HCT116 (cell line): ENCODE data around the gene COL12A1. TPM values are rescaled to one million over a fixed set of nuclear protein-coding genes. Genes with fewer than 3 reads are reported as not detected.

ENCODE experiments used
- ATAC-seq: fragments of 200-7000 bp; cut with Tn5 transposase; 2 replicates; pipeline ENCODE4 v1.9.1; 2020; ENCODE audit warnings: mild to moderate bottlenecking, moderate library complexity
- BruUV-seq: library from RNA; stranded (reverse); fragments of 400-500 nt; replicated peaks from 2 replicates; lab custom pipeline; 2021; lab: Mats Ljungman, UMichigan
- CTCF ChIA-PET: fragments of 300-600 bp; sonication (Branson Sonifier 250); formaldehyde crosslinking; loops from one replicate; lab custom pipeline; 2021; ENCODE audit warnings: antibody characterized with exemption; lab: Charles Lee
- POLR2A ChIA-PET: fragments of 300-600, 350-600 bp; sonication (Branson Sonifier 250); formaldehyde crosslinking; loops from one replicate; lab custom pipeline; 2021; ENCODE audit warnings: antibody characterized with exemption; lab: Charles Lee
- RAD21 ChIA-PET, 2 experiments: fragments of 300-600 bp; sonication (Branson Sonifier 250); formaldehyde crosslinking; loops; one replicate each; lab custom pipeline; 2023; ENCODE audit warnings: low total read pairs in 2 of 2; ENCODE audit not compliant: uncharacterized antibody in 2 of 2, unreplicated experiment in 2 of 2, low non-redundant PET in 1 of 2; lab: Charles Lee
- DNase-seq: peaks from one replicate; pipeline ENCODE4 v3.0.0-alpha.2; 2010; ENCODE audit warnings: low read depth, low spot score
- H2AFZ ChIP-seq: fragments of 200-600 bp; shearing (Covaris generic), sonication (generic); 2 replicates; pipeline ENCODE4 v1.6.1; 2017; ENCODE audit warnings: low read depth, mixed run types, mixed read lengths, antibody characterized with exemption, low read length; ENCODE audit not compliant: poor library complexity, severe bottlenecking
- H3K27ac ChIP-seq: 2 replicates; pipeline ENCODE4 v1.5.1; 2012; ENCODE audit warnings: low read depth, low read length
- H3K27me3 ChIP-seq: fragments of 200-600 bp; sonication (generic); 2 replicates; pipeline ENCODE4 v1.6.1; 2016; ENCODE audit warnings: mixed run types, low read length, mixed read lengths; ENCODE audit not compliant: insufficient read depth
- H3K36me3 ChIP-seq, 2 experiments: fragments of 200-500 bp in 1 of 2; fragments of 200-600 bp in 1 of 2; sonication (Bioruptor generic) in 1 of 2; sonication (generic) in 1 of 2; 2 replicates each; pipeline versions ENCODE4 v1.5.1 to v1.6.1; 2014 to 2016; ENCODE audit warnings: low read length in 2 of 2, inconsistent platforms in 1 of 2, mixed read lengths in 1 of 2, mixed run types in 1 of 2; ENCODE audit not compliant: insufficient read depth in 2 of 2, control insufficient read depth in 1 of 2
- H3K4me1 ChIP-seq, 2 experiments: fragments of 200-600 bp in 1 of 2; sonication (generic) in 1 of 2; 2 replicates each; pipeline versions ENCODE4 v1.5.1 to v1.6.1; 2012 to 2017; ENCODE audit warnings: low read length in 2 of 2, inconsistent platforms in 1 of 2, mild to moderate bottlenecking in 1 of 2, mixed read lengths in 1 of 2, mixed run types in 1 of 2, moderate library complexity in 1 of 2; ENCODE audit not compliant: insufficient read depth in 2 of 2, control insufficient read depth in 1 of 2
- H3K4me2 ChIP-seq: fragments of 200-600 bp; sonication (generic); 2 replicates; pipeline ENCODE4 v1.6.1; 2017; ENCODE audit warnings: mixed run types, low read length, mixed read lengths
- H3K4me3 ChIP-seq, 2 experiments: fragments of 200-600 bp in 1 of 2; sonication (generic) in 1 of 2; replicated peaks in 1 of 2; 2 replicates each; pipeline ENCODE4 v1.5.1; 2011 to 2016; ENCODE audit warnings: low read length in 2 of 2, control low read depth in 1 of 2, low read depth in 1 of 2, mild to moderate bottlenecking in 1 of 2, mixed read lengths in 1 of 2, mixed run types in 1 of 2
- H3K79me2 ChIP-seq: fragments of 200-600 bp; sonication (generic); 2 replicates; pipeline ENCODE4 v1.6.1; 2017; ENCODE audit warnings: mild to moderate bottlenecking, mixed run types, low read length, moderate library complexity, mixed read lengths; ENCODE audit not compliant: insufficient read depth
- H3K9ac ChIP-seq: fragments of 200-600 bp; sonication (generic); 2 replicates; pipeline ENCODE4 v1.6.1; 2016; ENCODE audit warnings: low read length, mixed read lengths
- H3K9me2 ChIP-seq: fragments of 200-600 bp; sonication (generic), shearing (Covaris generic); 2 replicates; pipeline ENCODE4 v1.6.1; 2017; ENCODE audit warnings: mixed run types, mild to moderate bottlenecking, moderate library complexity; ENCODE audit not compliant: insufficient read depth
- H3K9me3 ChIP-seq, 2 experiments: fragments of 200-500 bp in 1 of 2; fragments of 200-600 bp in 1 of 2; sonication (Bioruptor generic) in 1 of 2; sonication (generic) in 1 of 2; 2 replicates each; pipeline ENCODE4 v1.6.1; 2014 to 2017; ENCODE audit warnings: low read length in 2 of 2, mixed read lengths in 2 of 2, inconsistent platforms in 1 of 2, low read depth in 1 of 2, mild to moderate bottlenecking in 1 of 2, mixed run types in 1 of 2, moderate library complexity in 1 of 2; ENCODE audit not compliant: control insufficient read depth in 1 of 2, insufficient read depth in 1 of 2
- H4K20me1 ChIP-seq: fragments of 200-600 bp; sonication (generic), shearing (Covaris generic); 2 replicates; pipeline ENCODE4 v1.6.1; 2017; ENCODE audit warnings: mixed run types, mild to moderate bottlenecking, moderate library complexity; ENCODE audit not compliant: insufficient read depth
- EGR1 ChIP-seq: IDR thresholded peaks from 2 replicates; pipeline ENCODE4 v1.6.1; 2012; ENCODE audit warnings: low read depth
- EZH2 ChIP-seq: fragments of 200-600 bp; sonication (generic); IDR thresholded peaks from 2 replicates; pipeline ENCODE4 v1.6.1; 2017; ENCODE audit warnings: antibody characterized with exemption, mixed run types
- RAD21 ChIP-seq: IDR thresholded peaks from 2 replicates; pipeline ENCODE4 v1.6.1; 2012; ENCODE audit warnings: low read depth, mild to moderate bottlenecking
- SP1 ChIP-seq: IDR thresholded peaks from 2 replicates; pipeline ENCODE4 v1.6.1; 2012; ENCODE audit warnings: low read depth
- YY1 ChIP-seq: IDR thresholded peaks from 2 replicates; pipeline ENCODE4 v1.6.1; 2011; ENCODE audit warnings: low read length, low read depth, moderate library complexity, mild to moderate bottlenecking; ENCODE audit not compliant: insufficient replicate concordance; ENCODE audit errors: extremely low read depth
- ZFX ChIP-seq: fragments of 450-650 bp; IDR thresholded peaks from 2 replicates; pipeline ENCODE4 v1.6.1; 2017
- intact Hi-C: fragments of 100-400 bp; cut with micrococcal nuclease; formaldehyde crosslinking; loops from 2 replicates; pipeline ENCODE4 v1.10.0; 2022
- total RNA-seq: library from RNA; stranded (reverse); gene quantifications from one replicate; pipeline ENCODE4 v1.2.1, GENCODE V29; 2021; ENCODE audit not compliant: unreplicated experiment

Gene COL12A1
- total RNA-seq, 1 experiment from 2014 or later = 23.5 TPM

GRCh38 chr6:75116946-75117345 is 88.9 kb downstream of the COL12A1 start:
- no peak for TF ChIP-seq ZFX
- no peak for TF ChIP-seq SP1
- no peak for TF ChIP-seq EZH2
- no peaks in the 10 kb centered on the region for H3K79me2 ChIP-seq
- H3K4me3 ChIP-seq = no peak overlapping the region
- POLR2A ChIA-PET = no interaction called here
- peaks cover 0 to 16% of the 10 kb centered on the region in 2 experiments; a peak in 1 of 4 replicates for H3K36me3 ChIP-seq
- no peak overlapping the region for H3K9ac ChIP-seq
- H3K27me3 ChIP-seq = no peaks in the 10 kb centered on the region
- H3K9me3 ChIP-seq = no peaks in the 10 kb centered on the region
- CTCF ChIA-PET = no interaction called here
- intact Hi-C loops = no loop called here
- peaks cover 7 to 15% of the 10 kb centered on the region in 2 experiments; a peak in 2 of 4 replicates for H3K4me1 ChIP-seq
- H2AFZ ChIP-seq = no peak overlapping the region
- no TSS peak for BruUV-seq
- no peaks in the 10 kb centered on the region for H4K20me1 ChIP-seq
- no peak overlapping the region for H3K27ac ChIP-seq
- no peak overlapping the region for H3K4me2 ChIP-seq
- H3K9me2 ChIP-seq = no peaks in the 10 kb centered on the region
- ATAC-seq (no peak), DNase-seq (no peak)
- RAD21 ChIA-PET = no interaction called here

DNA sequence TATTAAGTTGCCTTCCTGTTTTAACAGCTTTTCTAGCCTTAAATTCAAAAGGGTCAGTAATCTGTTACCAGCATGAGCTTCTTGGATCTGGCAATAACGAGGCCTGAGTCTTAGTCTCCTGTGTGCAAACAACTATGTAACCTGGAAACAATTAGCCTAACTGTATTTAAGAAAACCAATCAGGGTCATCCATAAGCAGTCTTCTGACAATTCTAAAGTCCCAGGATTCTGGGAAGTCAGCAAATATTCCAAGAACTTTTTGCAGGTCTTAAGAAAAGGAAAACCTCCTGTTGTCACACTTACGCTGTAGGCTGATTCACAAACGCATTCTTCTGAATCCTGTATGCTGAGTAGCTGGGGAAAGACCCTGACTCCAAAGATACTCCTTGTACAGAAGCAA is 90.4 kb downstream of the COL12A1 start:
- Histone ChIP-seq H3K9ac (no peak overlapping the region), H3K4me1 (peaks cover 7 to 15% of the 10 kb centered on the region in 2 experiments; a peak in 2 of 4 replicates), H3K79me2 (no peaks in the 10 kb centered on the region), H4K20me1 (no peaks in the 10 kb centered on the region), H3K9me3 (no peaks in the 10 kb centered on the region), H3K27ac (no peak overlapping the region), H3K36me3 (peaks cover 0 to 16% of the 10 kb centered on the region in 2 experiments; a peak in 1 of 4 replicates), H3K4me3 (no peak overlapping the region), H3K9me2 (no peaks in the 10 kb centered on the region), H2AFZ (no peak overlapping the region), H3K27me3 (no peaks in the 10 kb centered on the region), H3K4me2 (no peak overlapping the region)
- TF ChIP-seq SP1 = no peak
- no peak for TF ChIP-seq EGR1
- no peak for TF ChIP-seq YY1
- TF ChIP-seq EZH2 = no peak
- no peak for TF ChIP-seq ZFX
- TF ChIP-seq RAD21 = no peak
- ChIA-PET POLR2A (no interaction called here), RAD21 (no interaction called here), CTCF (no interaction called here)
- intact Hi-C loops = no loop called here
- no peak for DNase-seq
- BruUV-seq = no TSS peak
- no peak for ATAC-seq
